ENCODE results near the gene CXCL10.

Gene CXCL10

GRCh38 chr4:75989846-75990528 lies 33.3 kb downstream of the CXCL10 start:
- no peak for DNase-seq

GRCh38 chr4:75985116-75985515 lies 38.2 kb downstream of the CXCL10 start:
- no peak for DNase-seq

GRCh38 chr4:75980576-75980975 lies 42.7 kb downstream of the CXCL10 start:
- DNase-seq, result no peak

- no peak for DNase-seq
Observed at GRCh38 chr4:75976177-75976576, 47.1 kb downstream of the CXCL10 start.

- DNase-seq, result no peak
Observed at GRCh38 chr4:75973766-75974165, 49.5 kb downstream of the CXCL10 start.
